Activated CD4-positive, alpha-beta T cell treated with anti-CD3 and anti-CD28 coated beads, Interleukin-2, Interleukin-6, amounts not matched to agents 100 ng/mL and 50 ng/mL, durations not matched to agents 16 hours and 8 hours (primary cell): ENCODE measurements around the gene RPL37.
"Not testable (repeated sequence)": the region's sequence is repeated elsewhere in the genome, so short reads cannot be mapped to it uniquely, and the experiment has no call there.

Experiments
- DNase-seq: peaks from one replicate; pipeline ENCODE4 v3.0.0-alpha.2; 2020

The RPL37 gene

DNA sequence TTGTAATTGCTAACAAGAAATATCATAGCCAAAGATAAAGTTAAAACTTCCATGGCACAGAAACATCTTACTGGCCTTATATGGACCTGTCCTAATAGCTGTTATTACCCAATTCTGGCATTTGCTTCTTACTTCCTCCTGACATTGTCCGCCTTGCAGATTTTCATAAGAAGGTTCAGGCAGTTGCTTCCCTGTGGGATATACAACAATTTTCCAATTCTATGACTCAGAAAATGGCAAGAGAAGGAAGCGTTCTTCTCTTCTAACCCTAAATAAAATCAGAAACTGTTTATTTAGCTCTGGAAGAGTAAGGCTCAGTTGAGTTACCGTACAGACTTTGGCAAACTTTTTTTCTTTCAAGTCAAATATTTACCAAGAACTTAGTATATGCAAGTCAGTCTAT, 38.5 kb downstream of the RPL37 start:
- no peak for DNase-seq

DNA sequence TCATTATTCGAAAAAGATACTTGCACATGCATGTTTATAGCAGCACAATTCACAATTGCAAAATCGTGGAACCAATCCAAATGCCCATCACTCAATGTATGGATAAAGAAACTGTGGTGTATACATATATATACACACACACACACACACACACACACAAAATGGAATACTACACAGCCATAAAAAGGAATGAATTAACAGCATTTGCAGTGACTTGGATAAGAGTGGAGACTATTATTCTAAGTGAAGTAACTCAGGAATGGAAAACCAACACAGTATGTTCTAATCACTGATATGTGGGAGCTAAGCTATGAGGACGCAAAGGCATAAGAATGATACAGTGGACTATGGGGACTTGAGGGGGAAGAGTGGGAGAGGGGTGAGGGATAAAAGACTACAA, 40.1 kb downstream of the RPL37 start:
- not testable (repeated sequence) for DNase-seq

DNA sequence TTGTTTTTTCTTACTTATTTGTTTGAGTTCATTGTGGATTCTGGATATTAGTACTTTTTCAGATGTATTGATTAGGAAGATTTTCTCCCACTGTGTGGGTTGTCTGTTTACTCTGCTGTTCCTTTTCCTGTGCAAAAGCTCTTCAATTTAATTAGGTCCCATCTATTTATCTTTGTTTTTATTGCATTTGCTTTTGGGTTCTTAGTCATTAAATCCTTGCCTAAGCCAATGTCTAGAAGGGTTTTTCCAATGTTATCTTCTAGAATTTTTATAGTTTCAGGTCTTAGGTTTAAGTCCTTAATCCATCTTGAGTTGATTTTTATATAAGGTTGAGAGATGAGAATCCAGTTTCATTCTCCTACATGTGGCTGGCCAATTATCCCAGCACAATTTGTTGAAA, 40.7 kb downstream of the RPL37 start:
- DNase-seq, result not testable (repeated sequence)

DNA sequence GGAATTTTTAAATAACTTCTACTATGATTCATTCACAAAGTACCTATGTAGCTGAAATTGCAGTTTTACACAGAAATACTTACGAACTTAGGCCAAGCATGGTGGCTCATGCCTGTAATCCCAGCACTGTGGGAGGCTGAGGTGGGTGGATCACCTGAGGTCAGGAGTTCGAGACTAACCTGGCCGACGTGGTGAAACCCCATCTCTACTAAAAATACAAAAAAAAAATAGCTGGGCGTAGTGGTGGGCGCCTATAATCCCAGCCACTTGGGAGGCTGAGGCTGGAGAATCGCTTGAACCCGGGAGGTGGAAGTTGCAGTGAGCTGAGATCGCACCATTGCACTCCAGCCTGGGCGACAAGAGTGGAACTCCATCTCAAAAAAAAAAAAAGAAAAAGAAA, 42.3 kb downstream of the RPL37 start:
- DNase-seq, result not testable (repeated sequence)

DNA sequence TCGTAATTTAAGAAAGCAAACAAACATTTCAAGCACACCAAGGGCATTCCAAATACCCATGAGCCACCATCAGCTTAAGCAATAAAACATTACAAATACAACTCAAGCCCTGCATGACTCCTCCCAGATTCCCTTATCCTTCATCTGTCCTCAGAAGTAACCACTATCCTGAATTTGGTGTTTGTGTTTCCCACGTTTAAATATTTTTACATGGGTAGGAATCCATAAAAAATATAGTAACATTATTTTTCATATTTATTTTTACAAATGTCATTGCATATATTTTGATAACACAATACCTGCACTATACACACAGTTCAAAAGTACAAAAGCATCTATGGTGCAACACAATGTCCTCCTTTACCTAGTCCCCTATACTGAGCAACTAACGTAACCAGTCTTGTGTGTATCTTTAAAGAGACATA, 43.3 kb downstream of the RPL37 start:
- DNase-seq, result no peak

DNA sequence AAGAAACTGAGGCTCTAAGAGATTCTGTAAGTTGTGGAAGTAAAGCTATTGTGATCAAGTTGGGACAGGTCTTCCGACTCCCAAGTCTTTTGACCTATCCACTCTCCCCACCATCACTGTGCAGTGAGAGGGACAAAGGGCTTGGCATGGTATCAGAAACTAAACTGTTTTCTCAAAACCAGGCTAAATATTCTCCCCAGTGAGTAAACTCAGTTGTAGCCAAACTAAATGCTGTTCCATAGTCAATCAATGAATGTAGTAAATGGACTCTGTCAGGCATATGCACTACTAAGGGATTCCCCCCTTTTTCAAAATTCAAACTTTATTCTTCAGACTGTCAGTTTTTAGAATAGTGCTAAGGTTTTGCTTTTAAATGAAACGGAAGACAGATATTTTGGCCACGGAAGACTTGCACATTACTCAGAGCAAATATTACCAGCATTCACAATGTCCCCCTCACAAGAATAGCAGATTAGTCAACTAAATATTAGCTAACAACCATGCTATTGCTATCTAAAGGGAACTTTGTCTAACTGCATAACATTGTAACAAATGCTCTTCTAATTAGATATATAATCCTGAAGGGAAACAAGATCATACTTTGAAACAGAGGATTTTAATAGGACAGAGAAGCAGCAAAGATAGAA, 44.0 kb downstream of the RPL37 start:
- DNase-seq, result no peak

DNA sequence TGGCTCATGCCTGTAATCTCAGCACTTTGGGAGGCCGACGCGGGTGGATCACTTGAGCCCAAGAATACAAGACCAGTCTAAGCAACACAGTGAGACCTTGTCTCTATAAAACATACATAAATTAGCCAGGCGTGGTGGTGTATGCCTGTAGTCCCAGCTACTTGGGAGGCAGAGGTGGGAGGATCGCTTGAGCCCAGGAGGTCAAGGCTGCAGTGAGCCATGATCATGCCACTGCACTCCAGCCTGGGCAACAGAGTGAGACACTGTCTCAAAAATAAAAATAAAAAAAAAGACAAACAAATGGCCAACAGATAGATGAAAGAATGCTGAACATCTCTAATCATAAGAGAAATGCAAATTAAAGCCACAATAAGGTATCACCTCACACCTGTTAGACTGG, 46.1 kb downstream of the RPL37 start:
- DNase-seq, result not testable (repeated sequence)

DNA sequence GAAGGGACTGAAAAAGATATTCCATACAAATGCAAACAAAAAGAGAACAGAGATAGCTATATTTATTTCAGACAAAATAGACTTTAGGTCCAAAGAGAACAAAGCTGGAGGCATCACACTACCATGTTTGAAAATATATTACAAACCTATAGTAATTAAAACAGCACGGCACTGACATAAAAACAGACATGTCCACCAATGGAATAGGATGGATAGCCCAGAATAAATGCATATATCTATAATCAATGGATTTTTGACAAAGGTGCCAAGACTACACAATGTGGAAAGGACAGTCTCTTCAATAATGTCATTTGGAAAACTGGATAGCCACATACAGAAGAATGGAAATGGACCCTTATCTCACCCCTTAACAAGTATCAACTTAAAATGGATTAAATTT, 47.0 kb downstream of the RPL37 start:
- no peak for DNase-seq

DNA sequence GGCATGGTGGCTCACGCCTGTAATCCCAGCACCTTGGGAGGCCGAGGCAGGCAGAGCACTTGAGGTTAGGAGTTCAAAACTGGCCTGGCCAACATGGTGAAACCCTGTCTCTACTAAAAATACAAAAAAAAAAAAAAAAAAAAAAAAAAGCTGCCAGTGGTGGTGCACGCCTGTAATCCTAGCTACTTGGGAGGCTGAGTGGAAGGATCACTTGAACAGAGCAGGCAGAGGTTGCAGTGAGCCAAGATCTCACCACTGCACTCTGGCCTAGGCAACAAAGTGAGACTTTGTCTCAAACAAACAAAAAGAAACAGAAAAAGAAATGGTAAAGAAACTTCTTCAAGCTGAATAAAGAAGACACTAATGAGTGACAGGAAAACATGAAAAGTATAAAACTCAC, 48.4 kb downstream of the RPL37 start:
- DNase-seq, result not testable (repeated sequence)

DNA sequence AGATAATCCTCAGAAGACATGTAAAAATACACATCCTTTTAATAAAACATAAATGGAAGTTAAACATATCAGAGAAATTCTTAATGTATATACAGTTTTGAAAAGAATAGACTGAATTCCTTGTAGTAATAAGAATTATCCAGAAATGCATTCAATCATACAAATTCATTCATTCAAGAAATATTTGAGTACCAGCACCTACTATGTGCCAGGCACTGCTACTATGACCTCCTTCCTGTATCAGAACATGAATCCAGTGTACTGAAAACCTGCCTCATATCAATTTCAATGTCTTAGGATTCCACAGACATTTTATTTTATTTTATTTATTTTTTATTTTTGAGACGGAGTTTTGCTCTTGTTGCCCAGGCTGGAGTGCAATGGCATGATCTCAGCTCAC, 50.1 kb downstream of the RPL37 start:
- no peak for DNase-seq

DNA sequence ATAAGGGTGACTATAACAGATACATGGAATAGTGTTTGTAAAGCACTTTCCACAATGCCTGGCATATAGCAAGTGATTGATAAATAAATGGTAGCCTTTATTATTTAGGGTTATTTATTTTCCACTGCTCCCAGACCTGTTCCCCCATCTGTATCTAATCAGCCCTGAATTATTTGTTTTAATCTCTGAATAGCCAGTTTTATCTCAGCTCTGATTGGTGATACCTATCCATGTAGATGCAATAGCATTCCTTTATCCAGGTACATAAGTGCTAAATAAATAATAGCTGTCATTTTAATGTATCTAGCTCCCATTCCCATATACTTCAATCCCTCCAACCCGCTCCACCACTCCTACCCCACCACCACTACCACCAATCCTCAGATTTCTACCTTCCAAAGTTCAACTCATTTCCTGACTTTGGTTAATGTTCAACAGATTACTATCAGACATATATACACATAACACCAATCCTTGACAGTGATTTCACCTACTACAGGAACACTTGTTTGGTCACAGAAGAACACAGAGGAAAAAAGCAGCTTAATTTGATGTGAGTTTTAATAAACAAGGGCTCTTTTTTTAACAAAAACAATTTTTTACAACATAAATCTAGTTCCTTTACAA, 50.9 kb downstream of the RPL37 start:
- no peak for DNase-seq

DNA sequence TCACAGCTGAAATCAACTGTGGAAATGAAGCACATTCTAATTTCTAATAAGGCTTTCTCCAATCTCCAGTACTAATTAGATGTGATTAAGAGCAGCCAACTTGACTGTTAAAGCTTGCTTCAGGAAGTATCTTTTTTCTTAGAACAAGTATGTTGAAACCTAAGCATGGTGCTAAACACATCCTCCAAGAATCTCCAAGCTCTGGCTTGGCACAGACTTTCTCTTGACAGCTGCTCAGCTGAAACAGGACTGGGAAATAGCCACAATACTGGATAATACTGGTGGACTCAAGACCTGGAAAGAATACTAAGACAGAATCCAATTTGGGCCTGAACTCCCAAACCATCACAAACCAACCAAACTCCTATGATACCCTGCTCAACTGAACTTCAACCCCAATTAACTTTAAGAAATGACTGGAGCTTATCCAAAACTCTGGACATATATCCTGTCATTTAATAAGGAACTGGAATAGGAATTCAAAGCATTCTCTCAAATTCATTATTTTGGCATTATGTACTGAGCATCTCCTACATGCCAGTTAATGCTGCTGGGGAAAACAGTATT, 53.1 kb downstream of the RPL37 start:
- DNase-seq, result no peak

DNA sequence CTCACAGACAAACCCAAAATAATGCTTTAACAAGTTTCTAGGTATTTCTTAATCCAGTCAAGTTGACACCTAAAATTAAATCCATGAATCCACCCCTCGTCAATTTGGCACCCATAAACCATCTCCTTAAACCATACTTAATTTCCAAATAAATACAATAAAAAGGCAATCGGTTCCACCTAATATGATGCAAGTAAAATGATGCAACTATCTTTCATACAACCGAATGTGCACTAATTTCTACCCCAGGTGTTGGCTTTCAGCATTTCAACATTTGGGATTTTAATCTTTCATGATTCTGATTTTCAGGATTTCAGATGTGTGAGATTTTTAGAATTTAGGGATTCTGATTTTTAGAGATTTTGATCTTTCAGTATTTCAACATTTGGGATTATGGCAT, 54.2 kb downstream of the RPL37 start:
- DNase-seq, result no peak

DNA sequence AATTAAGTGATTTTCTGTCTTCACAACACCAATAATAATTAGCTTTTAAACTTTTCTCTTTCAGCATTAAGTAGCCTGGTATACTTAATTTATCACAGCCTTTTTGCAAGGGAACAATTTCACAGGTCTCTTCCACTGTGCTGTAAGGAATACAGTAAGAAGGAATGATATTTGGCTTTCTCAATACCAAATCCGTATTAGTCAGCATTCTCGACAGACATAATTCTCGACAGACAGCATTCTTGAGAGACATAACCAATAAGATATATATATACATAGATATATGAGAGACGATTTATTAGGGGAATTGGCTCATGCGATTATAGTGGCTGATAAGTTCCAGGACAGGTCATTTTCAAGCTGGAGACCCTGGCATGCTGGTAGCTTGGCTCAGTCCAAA, 54.8 kb downstream of the RPL37 start:
- DNase-seq, result no peak

DNA sequence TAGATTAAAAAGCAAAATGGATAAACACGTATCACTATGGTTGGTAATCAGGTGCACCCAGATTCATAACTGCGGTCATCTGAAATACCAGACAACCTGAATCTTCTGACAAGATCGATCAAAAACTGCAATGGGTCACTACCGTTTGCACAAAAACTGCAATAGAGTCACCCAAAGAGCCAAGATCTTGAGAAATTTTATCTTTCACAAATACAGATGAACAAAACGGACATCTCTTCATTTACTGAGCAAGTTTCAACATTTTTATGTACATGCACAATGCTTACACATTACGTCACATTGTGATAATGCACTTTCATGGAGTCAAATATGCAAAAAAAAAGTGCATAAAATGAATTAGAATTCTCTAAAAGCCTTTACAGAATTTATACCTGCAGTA, 55.5 kb downstream of the RPL37 start:
- DNase-seq, result no peak

DNA sequence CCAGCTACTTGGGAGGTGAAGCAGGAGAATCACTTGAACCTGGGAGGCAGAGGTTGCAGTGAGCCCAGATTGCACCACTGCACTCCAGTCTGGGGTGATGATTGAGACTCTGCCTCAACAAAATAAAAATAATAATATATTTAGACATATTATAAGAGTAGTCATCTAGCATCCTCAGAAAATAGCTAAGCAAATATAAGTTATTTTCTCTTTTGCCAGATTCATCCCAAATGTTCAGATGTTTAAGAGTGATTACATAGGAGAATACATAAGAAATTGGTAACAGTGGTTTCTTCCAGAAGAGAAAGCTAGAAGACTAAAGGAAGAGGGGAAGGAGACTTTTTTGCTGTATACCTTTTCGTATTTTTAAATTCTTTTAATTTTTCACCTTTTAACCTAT, 56.9 kb downstream of the RPL37 start:
- no peak for DNase-seq

DNA sequence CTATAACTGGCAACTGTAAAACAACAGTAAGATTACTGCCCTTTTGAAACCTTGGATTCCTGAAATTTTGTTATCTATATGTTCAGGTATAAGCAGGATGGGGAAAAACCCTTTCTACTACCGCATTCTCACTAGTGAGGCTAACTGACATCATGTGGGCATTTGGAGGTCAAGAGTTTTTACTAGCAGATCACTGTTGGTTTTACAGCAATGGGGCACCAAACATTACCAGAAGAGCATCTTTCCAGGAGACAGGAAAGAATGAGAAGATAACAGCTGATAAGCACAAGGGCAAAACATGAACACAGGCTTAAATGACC, 58.4 kb downstream of the RPL37 start:
- no peak for DNase-seq

DNA sequence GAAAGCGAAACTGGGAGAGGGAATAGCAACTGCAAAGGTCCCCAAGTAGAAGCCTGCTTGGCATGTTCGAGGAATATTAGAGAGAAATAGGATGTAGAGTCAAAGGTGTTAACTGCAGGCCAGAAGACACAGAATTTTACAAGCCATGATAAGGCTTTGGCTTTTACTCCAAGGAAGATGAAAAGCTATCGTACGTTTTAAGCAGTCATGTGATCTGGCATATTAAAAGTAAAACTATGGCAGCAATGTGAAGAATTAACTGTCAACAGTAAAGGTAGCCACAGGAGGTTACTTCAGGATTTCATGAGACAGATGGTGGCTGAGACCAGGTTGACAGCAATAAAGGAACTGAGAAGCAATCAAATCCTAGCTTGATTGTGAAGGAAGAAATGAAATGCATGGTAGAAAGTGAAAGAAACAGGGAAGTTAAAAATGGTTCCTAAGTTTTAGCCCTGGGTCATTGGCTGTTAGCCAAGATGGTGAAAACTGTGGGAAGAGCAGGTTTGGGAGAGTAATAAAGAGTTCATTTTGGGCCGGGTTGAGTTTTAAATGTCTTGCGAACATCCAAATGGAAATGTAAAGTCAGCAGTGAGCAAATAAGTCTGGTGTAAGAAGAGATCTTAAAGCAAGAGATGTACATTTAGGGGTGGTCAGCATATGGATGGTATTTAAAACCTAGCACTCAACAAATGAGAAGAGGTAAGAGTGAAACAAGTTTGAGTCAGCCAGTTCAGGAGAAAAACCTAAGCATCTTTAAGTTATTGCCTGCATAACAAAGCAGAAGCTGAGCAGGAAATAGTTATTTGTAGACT, 59.0 kb downstream of the RPL37 start:
- no peak for DNase-seq
